Stimulated activated CD8-positive, alpha-beta memory T cell treated with anti-CD3 and anti-CD28 coated beads, Interleukin-7, amount 100 ng/mL, for 4 hours (primary cell): ENCODE data around the gene MAPK12.

ENCODE experiments used
- DNase-seq, 2 donors: peaks; one replicate each; pipeline ENCODE4 v3.0.0-alpha.2; 2020; ENCODE audit warnings: low read depth in 2 of 2

The MAPK12 gene

DNA sequence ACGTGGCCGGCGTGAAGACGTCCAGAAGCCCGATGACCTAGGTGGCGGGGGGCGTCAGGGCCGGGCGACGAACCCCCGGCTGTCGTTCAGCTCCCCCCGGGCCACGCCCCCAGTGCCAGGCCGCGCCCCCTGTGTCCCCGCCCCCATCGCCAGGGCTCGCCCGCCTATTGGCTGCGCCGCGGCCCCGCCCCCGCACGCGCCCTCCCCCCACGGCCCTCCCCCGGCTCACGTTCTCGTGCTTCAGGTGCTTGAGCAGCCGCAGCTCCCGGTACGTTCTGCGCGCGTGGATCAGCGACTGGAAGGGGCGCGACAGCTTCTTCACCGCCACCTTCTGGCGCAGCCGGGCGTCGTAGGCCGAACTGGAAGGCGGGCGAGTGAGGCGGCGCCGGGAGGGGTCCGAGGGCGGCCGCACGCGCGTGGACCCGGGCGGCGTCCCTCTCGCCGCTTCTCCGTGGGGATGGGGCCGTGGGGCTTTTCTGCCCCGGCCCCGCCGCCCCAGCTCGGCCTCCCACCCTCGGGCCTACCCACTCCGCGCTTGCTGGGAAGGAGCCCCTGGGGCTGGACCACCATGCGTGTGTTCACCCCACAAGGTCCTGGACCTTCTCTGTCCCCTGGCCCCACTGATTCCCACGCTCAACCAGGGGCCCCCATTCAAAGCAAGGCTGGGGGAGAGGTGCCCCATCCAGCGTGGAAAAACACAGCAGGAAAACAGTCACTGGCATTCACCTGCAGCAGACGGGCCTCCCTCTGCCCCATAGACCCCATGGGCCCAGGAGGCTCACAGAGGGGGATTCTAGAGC is 6.3 kb upstream of the MAPK12 start:
- DNase-seq: no peak

DNA sequence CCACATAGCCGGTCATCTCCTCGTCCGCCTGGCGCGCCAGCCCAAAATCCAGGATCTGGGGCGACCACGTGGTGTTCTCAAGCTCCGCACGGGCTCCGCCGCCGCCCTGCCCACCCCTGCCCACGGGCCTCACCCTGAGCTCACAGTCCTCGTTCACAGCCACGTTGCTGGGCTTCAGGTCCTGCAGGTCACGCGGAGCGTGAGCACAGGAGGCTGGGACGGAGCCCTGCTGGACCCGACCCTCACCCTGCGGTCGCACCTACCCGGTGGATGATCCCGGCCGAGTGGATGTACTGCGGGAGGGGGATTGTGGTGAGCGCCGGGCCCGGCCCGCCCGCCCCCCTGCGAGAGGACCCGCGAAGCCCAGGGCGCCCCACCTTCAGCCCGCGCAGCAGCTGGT is 5.5 kb upstream of the MAPK12 start:
- no peak for DNase-seq

DNA sequence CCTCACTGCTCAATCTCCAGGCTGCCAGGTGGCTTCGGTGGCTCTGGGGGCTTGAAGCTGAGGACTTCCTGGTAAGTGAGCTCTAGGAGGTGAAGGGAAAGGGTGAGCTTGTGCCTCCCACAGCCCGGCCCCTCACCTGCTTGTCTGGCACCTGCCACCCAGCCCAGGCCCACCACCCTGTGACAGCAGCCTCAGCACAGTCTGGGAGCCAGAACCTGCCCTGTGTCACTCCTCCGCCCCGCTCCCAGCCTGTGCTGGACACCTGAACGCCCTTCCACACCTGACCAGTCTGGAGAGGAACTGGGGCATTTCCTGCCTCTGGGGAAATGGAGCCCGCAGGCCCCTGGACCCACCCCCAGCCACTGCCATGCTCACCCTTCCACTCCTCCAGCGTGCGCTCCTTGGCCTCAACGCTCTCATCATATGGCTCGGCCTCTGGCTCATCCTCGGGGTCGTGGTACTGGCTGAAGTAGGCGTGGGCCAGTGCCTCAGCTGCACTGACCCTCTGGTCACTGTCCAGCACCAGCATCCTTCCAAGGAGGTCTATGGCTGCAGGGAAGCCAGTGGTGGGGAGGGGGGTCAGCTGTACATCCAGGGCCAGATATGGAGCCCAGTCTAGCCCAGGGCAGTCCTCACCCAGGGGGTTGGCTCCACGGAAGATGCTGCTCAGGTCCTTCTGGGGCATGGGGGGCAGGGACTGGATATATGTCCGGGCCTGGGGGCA is 3.6 kb upstream of the MAPK12 start:
- no peak for DNase-seq

DNA sequence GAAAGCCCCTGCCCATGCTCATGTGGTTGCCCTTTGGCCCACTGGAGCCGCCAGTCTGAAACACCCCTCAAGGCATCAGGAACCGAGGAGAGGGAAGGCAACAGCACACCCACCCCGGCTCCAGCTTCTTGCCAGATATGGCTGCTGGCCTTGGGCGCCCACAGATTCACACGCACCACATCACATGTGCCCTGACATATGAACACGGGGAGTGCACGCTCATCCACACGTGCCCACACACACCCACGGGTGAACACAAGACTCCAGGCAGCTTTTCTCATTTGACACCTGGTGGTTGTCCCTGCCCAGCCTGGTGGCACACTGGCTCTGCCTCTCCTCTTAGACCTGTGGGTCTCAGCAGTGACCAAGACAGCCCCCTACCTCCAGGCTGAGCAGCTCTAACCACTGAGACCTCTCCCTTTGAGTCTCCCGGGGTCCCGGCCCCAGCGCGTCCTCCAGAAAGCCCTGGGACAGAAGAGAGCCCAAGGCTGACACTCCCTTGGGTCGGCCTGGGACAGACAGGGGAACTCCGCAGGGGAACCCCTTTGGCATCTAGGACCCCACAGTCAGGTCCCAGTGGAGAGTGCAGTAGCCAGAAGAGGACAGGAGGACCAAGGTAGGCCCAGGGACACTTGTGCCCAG is 2.7 kb upstream of the MAPK12 start:
- DNase-seq: no peak

DNA sequence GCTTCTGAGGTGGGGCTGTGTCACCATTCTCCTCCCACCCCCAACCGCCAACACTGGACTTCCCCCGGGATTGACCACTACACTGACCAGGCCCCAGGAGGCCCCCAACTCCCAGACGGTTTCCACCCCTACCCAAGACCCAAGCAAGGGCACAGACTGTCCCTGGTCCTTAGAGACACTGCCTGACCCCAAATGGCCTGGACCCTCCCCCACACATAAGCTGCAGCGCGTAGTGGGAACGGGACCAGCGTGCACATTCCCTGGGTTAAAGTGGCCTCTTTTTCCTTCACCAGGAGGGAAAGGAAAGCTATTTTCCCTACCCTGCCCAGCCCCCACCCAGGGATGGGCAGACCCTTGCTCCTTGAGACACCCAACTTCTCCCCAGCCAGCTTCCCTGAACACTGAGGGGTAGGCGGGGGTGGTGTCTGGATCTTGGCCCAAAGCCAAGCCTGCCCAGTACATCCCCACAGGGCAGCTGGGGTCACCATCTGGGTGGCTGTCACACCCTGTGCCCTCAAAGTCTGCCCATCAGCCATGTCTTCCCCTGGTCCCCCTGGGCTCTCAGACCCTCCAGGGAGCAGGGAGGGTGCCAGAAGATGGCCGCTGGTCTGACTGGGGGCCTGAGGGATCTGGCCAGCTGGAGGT is 1.6 kb upstream of the MAPK12 start:
- no peak for DNase-seq

DNA sequence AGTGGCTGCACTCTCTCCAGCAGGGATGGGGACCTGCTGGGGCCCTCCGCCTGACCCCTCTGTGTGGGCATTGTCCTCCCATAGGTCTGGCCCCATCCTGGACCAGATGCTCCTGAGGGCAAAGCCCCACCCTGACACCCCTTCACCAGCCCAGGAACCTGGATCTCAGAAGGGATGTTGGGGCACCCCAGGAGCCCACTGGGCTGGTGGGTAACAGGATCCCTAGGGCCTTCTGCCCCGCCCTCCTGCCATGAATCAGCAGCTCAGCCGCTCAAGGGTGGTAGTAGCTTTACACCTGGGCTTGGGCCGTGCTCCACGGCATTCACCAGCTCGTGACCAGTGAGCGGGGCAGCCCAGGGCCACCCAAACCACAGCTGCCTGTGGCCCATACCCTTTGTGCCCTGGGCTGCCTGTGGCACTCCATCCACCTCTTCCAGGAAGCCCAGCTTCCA is 1.0 kb upstream of the MAPK12 start:
- DNase-seq: no peak

DNA sequence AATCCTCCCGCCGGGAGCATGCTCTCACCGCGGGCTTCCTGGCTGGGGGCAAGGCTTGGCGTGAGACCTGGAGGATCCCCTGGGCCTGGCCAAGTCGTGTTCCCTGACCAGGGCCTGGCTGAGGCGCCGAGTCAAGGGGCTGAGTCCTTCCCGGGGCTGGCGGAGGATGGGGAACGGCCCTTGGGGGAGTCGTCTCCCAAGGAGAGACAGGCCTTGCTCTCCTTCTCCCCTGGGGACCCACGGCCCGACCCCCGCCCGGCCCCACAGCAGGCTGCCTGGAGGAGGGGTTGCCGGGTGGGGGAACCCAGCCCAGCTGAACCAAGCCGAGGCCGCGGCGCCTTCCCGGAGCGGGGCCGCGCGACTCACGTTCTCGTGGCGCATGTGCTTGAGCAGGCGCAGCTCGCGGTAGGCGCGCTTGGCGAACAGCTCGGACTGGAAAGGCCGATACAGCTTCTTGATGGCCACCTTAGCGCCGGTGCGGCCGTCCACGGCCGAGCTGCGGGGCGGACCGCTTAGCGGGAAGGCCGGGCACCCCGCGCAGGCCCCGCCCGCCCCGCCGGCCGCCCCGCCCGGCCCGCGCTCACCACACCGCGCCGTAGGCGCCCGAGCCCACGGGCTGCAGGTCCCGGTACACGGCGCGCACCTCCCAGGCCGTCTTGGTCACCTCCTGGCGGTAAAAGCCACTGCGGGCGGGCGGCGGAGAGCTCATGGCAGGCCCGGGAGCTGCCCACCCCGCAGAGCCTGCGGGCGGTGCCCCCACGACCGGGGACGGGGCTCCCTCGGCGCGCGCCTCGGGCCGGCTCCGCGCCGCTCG is 475 bp downstream of the MAPK12 start:
- no peak for DNase-seq

DNA sequence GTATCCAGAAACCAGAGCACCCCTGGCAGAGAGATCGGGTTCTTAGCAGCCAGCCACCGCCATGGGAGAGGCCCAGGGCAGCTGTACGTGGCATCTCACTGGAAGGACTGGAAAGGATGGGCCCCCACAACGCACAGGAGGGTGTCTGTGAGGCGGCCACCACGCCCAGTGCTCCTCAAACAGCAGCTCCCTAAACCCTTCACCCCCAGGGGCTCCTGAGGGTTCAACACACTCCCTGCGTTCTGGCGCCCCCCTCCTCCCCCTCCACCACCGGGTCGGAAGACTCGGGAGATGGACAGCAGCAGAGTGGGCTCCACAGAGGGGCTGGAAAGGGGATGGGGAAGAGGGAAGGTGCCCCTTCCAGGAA is 1.1 kb downstream of the MAPK12 start:
- no peak for DNase-seq

DNA sequence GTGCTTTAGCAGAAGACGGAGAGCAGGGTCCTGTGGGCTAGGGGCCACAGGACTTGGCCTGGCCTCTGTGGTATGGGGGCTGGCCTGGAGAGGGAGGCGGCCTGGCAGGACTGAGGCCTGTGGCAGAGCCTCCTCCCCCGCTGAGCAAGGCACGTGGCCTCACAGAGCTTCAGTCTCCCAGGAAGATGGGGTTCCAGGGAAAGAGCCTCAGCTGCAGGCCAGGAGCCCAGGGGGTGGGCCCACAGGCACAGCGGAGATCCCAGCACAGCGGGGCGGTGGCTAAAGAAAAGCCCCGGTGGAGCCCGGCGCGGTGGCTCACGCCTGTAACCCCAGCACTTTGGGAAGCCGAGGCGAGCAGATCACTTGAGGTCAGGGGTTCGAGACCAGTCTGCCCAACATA is 2.2 kb downstream of the MAPK12 start:
- DNase-seq: no peak

DNA sequence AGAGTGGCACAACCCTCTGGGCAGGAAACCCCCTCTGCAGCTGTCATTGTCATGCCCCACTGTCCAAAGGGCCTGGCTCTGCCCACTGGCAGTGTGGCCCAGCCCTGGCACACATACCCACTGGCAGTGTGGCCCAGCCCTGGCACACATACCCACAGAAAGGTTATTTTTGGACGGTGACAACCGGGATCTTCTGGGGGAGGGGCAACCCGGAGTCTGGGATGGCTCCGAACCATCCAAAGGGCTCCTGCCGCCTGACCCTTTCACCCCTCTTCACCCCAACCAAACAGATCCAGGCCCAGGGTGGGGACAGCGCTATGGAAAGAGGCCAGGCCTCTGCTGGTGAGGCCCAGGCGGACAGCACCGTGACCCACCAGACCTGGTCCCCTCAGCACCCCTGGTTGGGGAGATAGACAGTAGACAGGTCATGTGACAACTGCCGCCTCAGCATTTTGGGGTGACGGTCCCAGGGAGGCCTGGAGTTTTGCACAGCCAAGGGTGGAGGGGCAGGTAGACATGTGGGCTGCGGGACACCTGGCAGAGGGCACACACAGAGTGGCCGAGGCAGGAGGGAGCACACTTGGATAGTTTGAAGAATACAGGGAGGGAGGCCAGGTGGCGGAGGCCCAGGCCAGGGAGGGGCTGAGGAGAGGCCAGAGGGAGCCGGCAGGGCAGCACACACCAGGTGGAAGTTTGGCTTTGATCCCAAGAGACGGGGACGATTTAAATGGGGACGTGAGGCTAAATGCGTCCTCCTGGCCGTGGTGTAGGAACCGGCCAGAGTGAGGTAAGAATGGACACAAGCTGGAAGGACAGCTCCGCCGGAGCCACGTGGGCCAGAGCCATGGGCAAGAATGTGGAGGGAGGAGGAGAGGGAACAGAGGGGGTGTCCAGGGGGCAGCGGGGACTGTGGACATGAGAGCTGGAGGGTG is 2.9 kb downstream of the MAPK12 start:
- no peak for DNase-seq

DNA sequence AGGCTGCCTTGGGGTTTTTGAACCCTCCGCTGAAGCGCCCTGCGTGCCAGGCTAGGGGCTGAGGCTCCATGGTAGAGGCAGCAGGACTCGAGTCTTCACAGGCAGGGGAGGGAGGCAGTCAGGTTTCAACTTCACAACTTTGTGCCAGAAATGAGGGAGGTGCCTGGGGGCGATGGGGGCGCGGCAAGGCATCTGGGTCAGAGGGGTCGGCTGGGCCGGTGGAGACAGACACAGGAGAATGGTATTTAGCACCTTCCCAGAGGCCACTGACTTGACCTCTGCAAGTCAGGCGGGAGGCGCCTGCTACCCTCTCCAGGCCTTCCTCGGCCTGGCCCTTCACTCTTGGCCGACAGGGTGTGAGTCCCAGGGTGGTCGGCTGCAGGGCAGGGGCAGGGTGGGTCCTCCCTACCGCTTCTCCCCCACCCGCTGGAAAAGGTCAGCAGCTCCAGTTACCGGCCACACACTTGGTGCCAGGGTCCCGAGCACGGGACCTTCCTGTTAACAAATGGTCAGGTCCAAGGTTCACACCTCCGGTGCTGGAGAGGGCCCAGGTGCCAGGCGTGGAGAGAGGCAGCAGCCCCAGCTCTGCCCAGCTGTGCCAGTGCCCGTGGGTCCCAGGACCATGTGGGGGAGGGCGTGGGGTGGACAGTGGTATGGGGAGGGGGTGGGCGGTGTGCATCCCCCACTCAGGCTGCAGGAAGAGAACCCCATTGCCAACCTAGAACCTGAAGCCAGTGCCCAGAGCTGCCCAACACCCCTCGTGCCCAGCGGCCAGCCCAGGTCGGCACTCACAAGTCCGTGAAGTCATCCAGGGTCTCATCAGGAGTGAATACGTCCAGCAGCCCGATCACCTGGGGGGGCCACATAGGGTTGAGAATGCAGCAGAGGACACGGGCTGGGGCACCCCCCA is 3.8 kb downstream of the MAPK12 start:
- DNase-seq: no peak

DNA sequence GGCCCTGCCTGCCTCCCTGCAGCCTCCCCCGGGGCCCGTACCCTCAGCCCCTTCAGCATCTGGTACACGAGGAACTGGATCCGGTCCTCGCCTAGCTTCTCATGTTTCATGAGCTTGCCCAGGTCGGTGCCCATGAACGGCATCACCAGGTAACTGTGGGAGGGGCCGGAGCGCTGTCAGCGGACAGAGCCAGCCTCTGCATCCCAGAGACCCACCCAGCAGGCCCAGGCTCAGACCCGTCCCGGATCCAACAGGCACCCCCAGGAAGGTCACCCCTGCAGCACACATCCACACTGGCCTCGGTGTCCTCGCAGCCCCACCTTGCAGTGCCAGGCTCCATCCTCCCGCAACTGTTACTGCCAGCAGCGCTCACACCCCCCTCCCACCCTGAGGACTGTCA is 4.4 kb downstream of the MAPK12 start:
- no peak for DNase-seq

DNA sequence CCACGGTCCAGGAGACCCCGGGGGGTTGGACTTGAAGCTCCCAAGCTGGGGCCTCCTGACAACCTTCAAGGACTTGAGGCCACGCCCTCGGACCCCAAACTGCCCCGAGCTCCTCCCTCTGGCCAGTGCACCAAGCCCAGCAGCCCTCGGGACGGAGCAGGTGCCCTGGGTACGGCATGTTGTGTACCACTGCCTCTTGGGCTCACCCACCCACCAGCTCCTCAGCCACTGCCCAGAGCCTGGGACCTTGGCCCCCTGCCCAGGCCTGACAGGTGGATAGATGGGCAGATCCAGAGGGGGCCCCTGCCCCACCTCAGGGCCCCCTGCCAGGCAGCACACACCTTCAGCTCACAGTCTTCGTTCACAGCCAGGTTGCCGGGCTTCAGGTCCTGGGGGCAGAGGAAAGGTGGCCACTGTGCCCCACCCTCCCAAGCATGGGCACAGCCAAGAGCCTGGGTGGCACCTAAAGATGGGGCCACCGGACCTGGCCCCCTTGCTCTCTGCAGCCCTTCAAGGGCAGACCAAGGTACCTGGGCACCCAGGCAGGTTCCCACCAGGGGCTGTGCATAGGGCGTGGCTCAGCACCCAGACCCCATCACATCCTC is 5.1 kb downstream of the MAPK12 start:
- no peak for DNase-seq

DNA sequence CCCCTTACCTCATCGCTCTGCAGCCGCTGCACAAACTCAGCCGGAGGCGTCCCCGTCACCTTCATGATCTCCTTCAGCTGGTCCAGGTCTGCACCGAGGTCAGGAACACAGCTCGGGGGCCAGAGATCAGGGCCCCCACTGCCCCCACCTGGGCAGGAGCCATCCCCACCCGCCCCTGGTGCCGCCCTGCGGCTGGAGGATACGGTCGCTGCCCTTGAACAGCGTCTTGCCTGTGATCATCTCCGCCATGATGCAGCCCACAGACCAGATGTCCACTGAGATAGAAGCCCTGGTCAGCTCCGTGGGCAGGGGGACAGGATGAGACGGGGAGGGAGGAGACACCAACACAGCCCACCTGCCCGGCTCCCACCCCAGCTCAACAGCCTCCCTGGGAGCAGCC is 5.9 kb downstream of the MAPK12 start:
- no peak for DNase-seq

DNA sequence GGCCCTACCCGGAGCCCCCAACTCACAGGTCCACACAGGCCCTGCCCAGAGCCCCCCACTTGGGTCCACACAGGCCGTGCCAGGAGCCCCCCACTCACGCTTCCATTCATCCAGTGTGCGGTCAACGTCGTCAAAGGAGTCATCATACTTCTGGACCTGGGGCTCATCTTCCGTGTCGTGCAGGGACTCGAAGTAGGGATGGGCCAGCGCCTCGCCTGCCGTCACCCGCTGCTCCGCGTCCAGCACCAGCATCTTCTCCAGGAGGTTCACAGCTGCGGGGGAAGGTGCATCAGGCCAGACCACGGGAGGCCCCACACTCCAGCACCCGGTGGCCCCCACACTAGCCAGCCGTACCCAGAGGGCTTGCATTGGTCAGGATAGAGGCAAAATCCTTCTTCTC is 6.4 kb downstream of the MAPK12 start:
- no peak for DNase-seq

DNA sequence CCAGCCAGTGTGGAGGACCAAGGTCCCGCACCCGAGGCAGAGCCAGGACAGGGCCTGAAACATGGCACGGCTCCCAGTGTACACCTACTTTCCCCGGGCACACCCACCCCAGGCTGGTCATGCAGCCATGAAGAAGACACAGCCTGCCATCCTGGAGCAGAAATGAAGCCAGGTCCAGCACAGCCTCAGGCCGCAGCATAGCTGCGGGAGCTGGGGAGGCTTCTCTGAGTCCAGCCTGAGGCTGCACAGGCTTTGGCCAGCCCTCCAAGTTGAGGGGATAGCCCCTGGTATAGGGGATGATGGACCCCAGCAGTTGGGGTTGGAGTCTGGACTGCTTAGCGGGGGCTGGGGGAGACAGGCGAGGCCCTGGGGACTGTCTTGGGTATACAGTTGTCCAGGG is 7.5 kb downstream of the MAPK12 start:
- DNase-seq: no peak

DNA sequence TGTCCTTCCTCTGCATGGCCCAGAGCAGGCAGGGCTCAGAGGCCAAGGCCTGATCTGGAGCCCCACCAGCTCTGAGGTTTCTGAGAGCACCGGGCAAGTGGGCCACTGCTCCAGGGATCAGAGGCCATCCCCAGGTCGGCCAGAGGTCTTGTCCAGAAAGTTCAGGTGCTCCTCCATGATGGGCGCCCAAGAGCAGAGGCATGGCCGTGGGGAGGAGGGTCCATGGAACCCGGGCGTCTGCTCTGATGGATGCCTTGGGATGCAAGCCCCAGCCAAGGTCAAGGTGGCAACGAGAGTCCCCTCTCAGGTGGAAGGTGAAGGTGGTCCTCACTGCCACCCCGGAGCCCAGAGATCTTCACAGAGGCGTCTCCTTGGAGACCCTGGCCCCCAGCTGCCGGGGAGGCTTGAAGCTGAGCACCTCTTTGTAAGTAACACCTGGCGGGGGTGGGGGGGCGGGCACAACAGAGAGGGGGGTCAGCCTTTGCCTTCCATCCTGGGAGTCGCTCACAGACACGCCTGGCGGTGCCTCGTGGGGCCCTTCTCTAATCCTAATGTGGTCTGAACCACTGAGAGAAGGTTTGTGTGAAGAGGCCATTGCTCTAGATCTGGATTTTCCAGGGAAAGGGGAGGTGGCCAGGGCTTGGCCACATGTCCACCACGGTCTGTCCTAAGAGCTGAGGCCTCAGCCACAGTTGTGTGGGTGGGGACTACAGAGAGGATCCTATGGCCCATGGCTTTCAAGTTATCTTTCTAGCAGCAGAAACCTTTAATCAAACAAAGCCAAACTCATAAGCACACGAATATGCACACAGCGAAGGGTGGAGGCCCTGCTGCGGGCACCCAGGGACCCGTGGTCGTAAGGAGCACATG is 8.2 kb downstream of the MAPK12 start:
- no peak for DNase-seq
